Measurements from ENCODE around the gene PID1.

GRCh38 chr2:229073935-229074334, 197.2 kb downstream of the PID1 start:
- TF ChIP-seq YY1 (IDR thresholded peaks at IDR 0.05; ENCODE audit: insufficient read depth, insufficient read length) (no peak), ZNF274 (IDR thresholded peaks at IDR 0.05; ENCODE audit: low read depth, low read length) (no peak)
